K562 (cell line): Measurements from ENCODE around the gene GLUL. TPM values are rescaled to one million over a fixed set of nuclear protein-coding genes. Genes with fewer than 3 reads are reported as not detected.

ENCODE experiments used
- BACH1 ChIP-seq: fragments of 200-800 bp; sonication (Bioruptor generic); IDR thresholded peaks from 2 replicates; pipeline ENCODE4 v1.6.1; 2016; ENCODE audit warnings: missing genetic modification characterization, missing compliant biosample characterization
- CREB3L1 ChIP-seq: fragments of 450-650 bp; IDR thresholded peaks from 2 replicates; pipeline ENCODE4 v1.6.1; 2014; ENCODE audit warnings: low read depth, mild to moderate bottlenecking, moderate library complexity, borderline replicate concordance
- MGA ChIP-seq: fragments of 450-650 bp; IDR thresholded peaks from 2 replicates; pipeline ENCODE4 v1.6.1; 2016; ENCODE audit warnings: mild to moderate bottlenecking, moderate library complexity
- RB1 ChIP-seq: fragments of 450-650 bp; IDR thresholded peaks from 2 replicates; pipeline ENCODE4 v1.6.1; 2017; ENCODE audit warnings: low read depth, mild to moderate bottlenecking
- SMARCA4 ChIP-seq: fragments of 450-650 bp; IDR thresholded peaks from 2 replicates; pipeline ENCODE4 v1.6.1; 2016
- XRCC4 ChIP-seq: IDR thresholded peaks from one replicate; pipeline ENCODE4 v1.6.1; 2011; ENCODE audit not compliant: insufficient read depth, insufficient read length; ENCODE audit errors: extremely low read depth
- ZBTB8A ChIP-seq: fragments of 450-650 bp; IDR thresholded peaks from 2 replicates; pipeline ENCODE4 v1.6.1; 2018; ENCODE audit warnings: mild to moderate bottlenecking, moderate library complexity; ENCODE audit not compliant: partially characterized antibody
- ZNF431 ChIP-seq: sonication (generic); formaldehyde crosslinking; IDR thresholded peaks from 2 replicates; pipeline ENCODE4 v1.8.0; 2022; ENCODE audit warnings: mild to moderate bottlenecking, missing genetic modification reagents
- ZNF75A ChIP-seq: fragments of 450-650 bp; formaldehyde crosslinking; IDR thresholded peaks from 2 replicates; pipeline ENCODE4 v1.4.0; 2020; ENCODE audit warnings: mild to moderate bottlenecking
- polyA plus RNA-seq, 8 experiments: library from polyadenylated mRNA; depleted of rRNA in 4 of 8; stranded (reverse) in 5 of 8; unstranded in 3 of 8; fragments of >200 nt; fragmentation: Nextera tagmentation in 2 of 8; fragmentation: Illumina TruSeq in 1 of 8; extraction: Ambion mirVana in 2 of 8; extraction: Trizol in 1 of 8; gene quantifications; 2 replicates each; pipeline versions ENCODE4 v1.2.1 to v1.2.3, GENCODE V29; 2011 to 2014; ENCODE audit warnings: inconsistent platforms in 1 of 8, missing spikeins in 1 of 8
- total RNA-seq, 7 experiments: library from RNA; depleted of rRNA in 6 of 7; stranded (reverse); fragments of >200 nt in 6 of 7; fragmentation: Illumina TruSeq in 2 of 7; extraction: Trizol in 2 of 7; gene quantifications; 2 replicates each; pipeline versions ENCODE4 v1.2.1 to v1.2.3, GENCODE V29; 2011 to 2021; ENCODE audit warnings: low replicate concordance in 1 of 7
- TF ChIP-seq, protein P1 (sequence below): fragments of 250-450 bp; sonication (Bioruptor Pico); IDR thresholded peaks from 2 replicates; pipeline ENCODE4 v1.4.0; 2020; ENCODE audit warnings: mild to moderate bottlenecking, moderate library complexity

GLUL gene
- total and polyA plus RNA-seq, 9 of the 15 experiments (the other 6 are each of a cell fraction or from before 2014, with no cell fraction given), result 1,088 to 4,222 (median 1,338) TPM

DNA sequence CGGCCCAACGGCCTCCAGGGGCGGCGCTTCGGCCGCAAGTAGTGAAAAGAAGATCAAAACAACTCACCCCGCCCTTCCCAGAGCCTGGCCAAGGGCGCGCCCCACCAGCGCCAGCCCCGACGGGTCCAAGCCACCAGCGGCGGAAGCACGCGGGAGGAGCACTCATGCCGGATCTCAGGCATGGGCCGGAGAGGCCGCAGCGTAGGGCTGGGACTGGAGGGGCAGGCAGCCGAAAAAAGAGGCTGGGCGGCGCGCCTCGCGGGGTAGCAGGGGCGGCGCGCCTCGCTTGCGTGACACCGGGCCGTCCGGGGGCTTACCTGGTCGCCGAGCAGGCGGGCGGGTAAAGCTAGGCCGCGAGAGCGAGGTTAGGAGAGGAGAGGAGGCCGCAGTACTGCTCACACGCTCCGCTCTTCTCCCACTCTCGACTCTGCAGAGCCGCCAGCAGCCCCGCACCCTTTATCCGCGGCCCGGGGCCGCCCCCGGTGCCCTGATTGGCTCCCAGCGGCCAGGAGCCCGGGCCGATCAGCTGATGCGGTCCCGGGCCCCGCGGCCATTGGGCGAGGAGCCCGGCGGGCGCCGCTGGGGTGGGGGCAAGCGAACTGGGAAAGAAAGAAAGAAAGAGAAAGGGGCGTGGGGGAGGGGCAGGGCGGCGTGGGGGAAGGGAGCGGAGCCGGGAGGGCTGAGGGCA lies at the start of gene GLUL (continued):
- TF ChIP-seq, protein P1, sequence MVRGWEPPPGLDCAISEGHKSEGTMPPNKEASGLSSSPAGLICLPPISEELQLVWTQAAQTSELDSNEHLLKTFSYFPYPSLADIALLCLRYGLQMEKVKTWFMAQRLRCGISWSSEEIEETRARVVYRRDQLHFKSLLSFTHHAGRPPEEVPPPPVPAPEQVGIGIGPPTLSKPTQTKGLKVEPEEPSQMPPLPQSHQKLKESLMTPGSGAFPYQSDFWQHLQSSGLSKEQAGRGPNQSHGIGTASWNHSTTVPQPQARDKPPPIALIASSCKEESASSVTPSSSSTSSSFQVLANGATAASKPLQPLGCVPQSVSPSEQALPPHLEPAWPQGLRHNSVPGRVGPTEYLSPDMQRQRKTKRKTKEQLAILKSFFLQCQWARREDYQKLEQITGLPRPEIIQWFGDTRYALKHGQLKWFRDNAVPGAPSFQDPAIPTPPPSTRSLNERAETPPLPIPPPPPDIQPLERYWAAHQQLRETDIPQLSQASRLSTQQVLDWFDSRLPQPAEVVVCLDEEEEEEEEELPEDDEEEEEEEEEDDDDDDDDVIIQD (CRISPR knock-in tag), result no peak
- TF ChIP-seq ZNF75A (peak; percentile 67; the same call in 1 of the 2 replicates), ZNF431 (CRISPR knock-in tag) (peak; percentile 67; the same call in 1 of the 2 replicates), SMARCA4 (no peak), MGA (peak; percentile 81), CREB3L1 (peak; percentile 64; the same call in 1 of the 2 replicates), BACH1 (tag) (no peak; the same call in 1 of the 2 replicates), XRCC4 (no peak), ZBTB8A (no peak), RB1 (peak; percentile 69)
